Ishikawa (cell line): Measurements from ENCODE around the gene OR7D2.

ENCODE experiments used
- CEBPB ChIP-seq: IDR thresholded peaks from 2 replicates; pipeline ENCODE4 v1.6.1; 2012
- CREB1 ChIP-seq: IDR thresholded peaks from 2 replicates; pipeline ENCODE4 v1.6.1; 2012; ENCODE audit warnings: low read depth
- EP300 ChIP-seq: IDR thresholded peaks from 2 replicates; pipeline ENCODE4 v1.6.1; 2012; ENCODE audit warnings: borderline replicate concordance
- FOXM1 ChIP-seq: IDR thresholded peaks from 2 replicates; pipeline ENCODE4 v1.6.1; 2012; ENCODE audit warnings: low read depth, borderline replicate concordance
- RAD21 ChIP-seq: IDR thresholded peaks from 2 replicates; pipeline ENCODE4 v1.6.1; 2012; ENCODE audit warnings: low read depth
- TAF1 ChIP-seq: IDR thresholded peaks from 2 replicates; pipeline ENCODE4 v1.6.1; 2012; ENCODE audit warnings: low read depth, mild to moderate bottlenecking
- TCF12 ChIP-seq: IDR thresholded peaks from 2 replicates; pipeline ENCODE4 v1.6.1; 2012; ENCODE audit warnings: low read depth
- YY1 ChIP-seq: IDR thresholded peaks from 2 replicates; pipeline ENCODE4 v1.6.1; 2012; ENCODE audit warnings: low read depth
- ZBTB7A ChIP-seq: IDR thresholded peaks from 2 replicates; pipeline ENCODE4 v1.6.1; 2012; ENCODE audit warnings: low read depth
- TF ChIP-seq, protein P1 (sequence below): IDR thresholded peaks from 2 replicates; pipeline ENCODE4 v1.6.1; 2012
- TF ChIP-seq, protein P2 (sequence below): IDR thresholded peaks from 2 replicates; pipeline ENCODE4 v1.6.1; 2012; ENCODE audit warnings: low read depth, mild to moderate bottlenecking

- TF ChIP-seq, protein P1, sequence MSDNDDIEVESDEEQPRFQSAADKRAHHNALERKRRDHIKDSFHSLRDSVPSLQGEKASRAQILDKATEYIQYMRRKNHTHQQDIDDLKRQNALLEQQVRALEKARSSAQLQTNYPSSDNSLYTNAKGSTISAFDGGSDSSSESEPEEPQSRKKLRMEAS, result no peak
- TF ChIP-seq, protein P2, sequence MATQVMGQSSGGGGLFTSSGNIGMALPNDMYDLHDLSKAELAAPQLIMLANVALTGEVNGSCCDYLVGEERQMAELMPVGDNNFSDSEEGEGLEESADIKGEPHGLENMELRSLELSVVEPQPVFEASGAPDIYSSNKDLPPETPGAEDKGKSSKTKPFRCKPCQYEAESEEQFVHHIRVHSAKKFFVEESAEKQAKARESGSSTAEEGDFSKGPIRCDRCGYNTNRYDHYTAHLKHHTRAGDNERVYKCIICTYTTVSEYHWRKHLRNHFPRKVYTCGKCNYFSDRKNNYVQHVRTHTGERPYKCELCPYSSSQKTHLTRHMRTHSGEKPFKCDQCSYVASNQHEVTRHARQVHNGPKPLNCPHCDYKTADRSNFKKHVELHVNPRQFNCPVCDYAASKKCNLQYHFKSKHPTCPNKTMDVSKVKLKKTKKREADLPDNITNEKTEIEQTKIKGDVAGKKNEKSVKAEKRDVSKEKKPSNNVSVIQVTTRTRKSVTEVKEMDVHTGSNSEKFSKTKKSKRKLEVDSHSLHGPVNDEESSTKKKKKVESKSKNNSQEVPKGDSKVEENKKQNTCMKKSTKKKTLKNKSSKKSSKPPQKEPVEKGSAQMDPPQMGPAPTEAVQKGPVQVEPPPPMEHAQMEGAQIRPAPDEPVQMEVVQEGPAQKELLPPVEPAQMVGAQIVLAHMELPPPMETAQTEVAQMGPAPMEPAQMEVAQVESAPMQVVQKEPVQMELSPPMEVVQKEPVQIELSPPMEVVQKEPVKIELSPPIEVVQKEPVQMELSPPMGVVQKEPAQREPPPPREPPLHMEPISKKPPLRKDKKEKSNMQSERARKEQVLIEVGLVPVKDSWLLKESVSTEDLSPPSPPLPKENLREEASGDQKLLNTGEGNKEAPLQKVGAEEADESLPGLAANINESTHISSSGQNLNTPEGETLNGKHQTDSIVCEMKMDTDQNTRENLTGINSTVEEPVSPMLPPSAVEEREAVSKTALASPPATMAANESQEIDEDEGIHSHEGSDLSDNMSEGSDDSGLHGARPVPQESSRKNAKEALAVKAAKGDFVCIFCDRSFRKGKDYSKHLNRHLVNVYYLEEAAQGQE, result no peak
- TF ChIP-seq YY1 (no peak), RAD21 (no peak), FOXM1 (no peak), ZBTB7A (no peak), TAF1 (no peak), EP300 (no peak), TCF12 (no peak), CREB1 (no peak), CEBPB (no peak)
Observed at GRCh38 chr19:9144920-9145319, 33.9 kb upstream of the OR7D2 start.
